Activated CD8-positive, alpha-beta memory T cell treated with anti-CD3 and anti-CD28 coated beads, Interleukin-2, amount 50 U/mL, for 4 hours (primary cell): ENCODE data around the gene SNX25.
"Not testable (repeated sequence)": the region's sequence is repeated elsewhere in the genome, so short reads cannot be mapped to it uniquely, and the experiment has no call there.

Experiments used
- DNase-seq: peaks from one replicate; pipeline ENCODE4 v3.0.0-alpha.2; 2020

SNX25 gene

DNA sequence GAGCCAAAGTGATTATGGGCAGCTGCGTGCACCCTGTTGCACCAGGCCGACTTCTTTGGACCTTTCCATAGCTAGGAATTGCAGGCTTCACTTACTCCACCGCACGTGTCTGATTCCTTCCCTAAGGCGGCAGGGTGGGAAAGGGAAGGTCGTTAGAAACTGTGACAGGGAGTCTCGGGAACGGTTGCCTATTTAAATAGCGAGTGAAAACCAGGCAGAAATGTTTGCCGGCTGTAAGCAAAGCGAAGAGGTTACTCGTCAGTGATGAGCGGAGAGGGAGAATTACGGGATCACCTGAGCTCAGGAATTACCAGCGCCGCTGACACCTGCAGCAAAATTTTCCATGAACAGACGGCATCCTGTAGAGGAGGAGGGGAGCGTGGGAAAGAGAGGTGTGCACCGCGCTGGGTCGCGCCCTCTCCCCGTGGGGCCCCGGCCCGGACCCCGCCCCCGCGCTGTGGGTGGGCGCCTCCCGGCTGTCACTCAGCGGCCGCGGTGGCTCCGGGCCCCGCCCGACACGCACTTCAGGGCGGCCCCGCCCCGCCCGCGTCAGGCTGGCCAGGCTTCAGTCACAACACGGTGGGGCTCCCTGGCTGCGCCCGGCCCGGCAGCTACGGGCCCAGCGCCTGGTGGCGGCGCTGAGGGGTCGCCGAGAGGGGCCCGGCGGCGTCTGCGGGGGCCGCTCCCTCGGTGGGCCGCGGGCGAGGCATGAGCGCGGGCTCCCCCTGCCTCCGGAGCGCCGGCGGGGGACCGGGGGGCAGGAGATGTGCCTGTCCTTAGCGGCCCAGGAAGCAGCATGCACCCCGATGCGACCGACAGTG is at the start of gene SNX25:
Gene SNX25, plus strand, starts transcription at position 568 of the 821 bp plus-strand sequence. Its CDS starts 229 bp downstream, at position 797.
- DNase-seq, result peak; percentile 92

DNA sequence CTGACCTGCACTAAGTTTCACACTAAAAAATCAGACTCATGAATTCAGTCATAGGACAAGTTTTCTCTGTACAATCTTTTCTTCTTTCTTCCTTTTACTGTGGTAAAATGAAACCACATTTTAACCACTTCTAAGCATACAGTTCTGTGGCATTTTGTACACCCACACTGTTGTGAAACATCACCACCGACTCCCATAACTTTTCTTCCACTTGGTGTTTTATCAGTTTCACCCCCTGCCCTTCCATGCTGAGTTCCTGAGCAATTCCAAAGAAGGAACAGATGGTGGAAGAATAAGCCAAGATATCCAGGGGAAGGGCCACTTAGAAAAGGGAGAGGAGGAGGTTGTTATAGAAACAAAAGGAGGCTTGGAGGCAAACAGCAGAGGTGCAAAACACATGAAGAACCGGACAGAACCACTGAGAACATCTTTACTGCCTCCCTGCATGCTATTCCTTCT is 43.8 kb upstream of the SNX25 start:
- DNase-seq, result no peak

DNA sequence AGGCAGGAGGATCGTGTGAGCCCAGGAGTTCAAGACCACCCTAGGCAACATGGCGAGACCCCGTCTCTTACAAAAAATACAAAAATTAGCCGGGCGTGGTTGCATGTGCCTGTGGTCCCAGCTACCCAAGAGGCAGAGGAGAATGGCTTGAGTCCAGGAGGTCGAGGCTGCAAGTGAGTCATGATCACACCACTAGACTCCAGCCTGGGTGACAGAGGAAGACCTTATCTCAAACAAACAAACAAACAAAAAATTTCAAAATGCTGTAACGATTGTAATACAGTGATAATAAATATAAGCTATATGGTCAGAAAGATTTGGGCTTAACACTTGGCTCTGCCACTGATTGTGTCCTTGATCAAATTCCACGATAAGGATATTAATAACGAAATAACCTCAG is 42.2 kb upstream of the SNX25 start:
- no peak for DNase-seq

DNA sequence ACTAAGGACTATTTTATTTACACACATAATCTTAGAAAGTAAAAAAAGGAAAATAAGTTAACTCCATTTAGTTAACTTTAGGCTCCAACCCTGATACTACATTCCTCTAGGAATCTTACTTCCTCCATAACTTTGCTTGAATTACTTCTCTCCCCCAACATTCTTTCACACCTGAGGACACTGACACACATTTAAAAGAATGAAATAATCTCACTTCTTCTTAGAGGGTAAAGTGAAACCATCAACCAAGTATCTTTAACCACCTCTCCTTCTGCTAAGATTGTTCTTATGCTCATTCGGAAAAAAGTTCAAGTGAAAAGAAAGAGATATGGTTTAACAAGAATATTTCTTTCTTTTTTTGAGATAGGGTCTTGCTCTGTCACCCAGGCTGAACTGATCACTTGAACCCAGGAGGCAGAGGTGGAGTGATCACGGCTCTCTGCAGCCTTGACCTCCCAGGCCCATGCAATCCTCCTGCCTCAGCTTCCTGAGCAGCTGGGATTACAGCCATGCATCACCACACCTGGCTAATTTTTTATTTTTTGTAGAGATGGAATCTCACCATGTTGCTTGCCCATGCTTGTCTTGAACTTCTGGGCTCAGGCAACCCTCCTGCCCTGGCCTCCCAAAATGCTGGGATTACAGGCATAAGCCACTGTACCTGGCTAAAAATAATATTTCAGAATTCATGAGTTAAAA is 37.9 kb upstream of the SNX25 start:
- DNase-seq, result no peak

DNA sequence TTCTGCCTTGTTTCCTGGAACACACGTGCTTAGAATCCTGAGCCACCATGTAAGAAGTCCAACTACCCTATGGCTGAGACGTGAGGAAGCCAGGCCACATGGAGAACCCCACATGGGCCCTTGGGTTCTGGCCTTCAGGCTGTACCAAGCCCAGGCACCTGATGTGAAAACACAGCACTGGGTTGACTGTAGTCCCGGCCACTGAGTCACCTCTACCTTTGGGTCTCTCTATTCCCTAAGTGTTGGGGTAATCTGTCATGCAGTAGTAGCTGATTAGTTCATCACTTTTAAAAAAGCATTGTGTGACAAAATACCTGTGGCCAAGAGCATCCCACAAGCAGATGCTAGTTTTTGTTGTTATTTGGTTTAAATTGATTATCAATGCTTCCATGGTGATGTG is 29.9 kb upstream of the SNX25 start:
- no peak for DNase-seq

DNA sequence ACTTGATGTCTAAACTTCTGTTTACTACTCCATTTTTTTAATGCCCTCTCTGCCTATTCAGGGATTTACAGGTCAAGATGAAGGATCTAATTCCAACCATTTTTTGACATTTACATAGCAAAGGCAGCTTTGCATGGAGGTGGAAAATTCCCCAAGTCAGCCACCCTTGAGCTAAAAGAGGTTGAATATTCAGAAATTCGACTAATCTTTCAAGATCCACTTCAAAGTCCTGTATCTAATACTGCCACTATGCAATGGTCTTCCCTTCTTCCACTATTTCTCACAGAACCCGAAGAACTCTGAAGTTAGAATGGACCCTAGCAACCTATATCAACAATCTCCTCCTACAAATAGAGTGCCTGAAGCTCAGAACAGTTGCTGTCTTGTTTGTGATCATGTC is 27.2 kb upstream of the SNX25 start:
- DNase-seq, result no peak

DNA sequence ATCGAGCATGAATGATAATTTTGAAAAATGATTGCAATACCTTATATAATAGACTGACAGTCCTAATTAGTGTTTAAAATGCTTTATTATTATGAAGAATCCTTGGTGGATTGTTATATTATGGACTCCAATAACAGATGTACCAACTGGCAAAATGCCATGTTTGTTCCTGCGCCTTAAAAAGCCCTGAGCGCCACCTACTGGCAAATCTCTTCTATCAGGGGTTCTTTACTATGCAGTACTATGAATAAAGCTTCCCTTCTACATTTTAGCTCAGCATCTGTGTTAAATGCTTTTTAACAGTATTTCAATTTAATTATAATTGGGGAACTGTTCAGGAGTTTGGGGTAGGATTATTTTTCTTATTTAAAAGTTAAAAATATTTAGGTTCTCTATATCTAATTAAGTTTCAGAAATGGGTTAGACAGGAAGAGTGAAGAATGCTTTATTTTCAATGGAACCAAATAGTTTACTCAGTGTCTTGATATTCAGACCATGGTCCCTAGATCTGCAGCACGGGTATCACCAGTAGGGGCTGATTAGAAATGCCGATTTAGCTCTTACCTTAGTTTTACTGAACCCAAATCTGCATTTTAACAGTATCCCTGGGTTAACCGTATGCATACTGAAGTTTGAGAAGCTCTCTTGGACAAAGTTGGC is 25.6 kb upstream of the SNX25 start:
- peak; percentile 76 for DNase-seq

DNA sequence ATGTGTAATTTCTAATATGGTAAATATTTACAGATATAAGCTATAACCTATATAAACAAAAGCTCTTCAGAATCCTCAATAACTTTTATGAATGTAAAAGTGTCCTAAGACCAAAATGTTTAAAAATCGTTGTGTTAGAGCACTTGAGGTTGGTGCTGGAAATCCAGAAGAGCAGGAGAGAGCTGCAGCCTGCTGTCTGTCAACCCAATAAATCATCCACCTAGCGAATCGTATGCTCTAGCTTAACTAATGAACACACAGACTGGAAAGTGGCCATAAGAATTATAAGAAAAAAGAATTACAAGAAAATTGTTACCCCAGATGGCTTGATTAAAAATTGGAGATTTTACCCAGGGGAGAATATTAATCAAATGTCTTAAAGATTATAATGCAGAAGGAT is 22.6 kb upstream of the SNX25 start:
- DNase-seq, result no peak

DNA sequence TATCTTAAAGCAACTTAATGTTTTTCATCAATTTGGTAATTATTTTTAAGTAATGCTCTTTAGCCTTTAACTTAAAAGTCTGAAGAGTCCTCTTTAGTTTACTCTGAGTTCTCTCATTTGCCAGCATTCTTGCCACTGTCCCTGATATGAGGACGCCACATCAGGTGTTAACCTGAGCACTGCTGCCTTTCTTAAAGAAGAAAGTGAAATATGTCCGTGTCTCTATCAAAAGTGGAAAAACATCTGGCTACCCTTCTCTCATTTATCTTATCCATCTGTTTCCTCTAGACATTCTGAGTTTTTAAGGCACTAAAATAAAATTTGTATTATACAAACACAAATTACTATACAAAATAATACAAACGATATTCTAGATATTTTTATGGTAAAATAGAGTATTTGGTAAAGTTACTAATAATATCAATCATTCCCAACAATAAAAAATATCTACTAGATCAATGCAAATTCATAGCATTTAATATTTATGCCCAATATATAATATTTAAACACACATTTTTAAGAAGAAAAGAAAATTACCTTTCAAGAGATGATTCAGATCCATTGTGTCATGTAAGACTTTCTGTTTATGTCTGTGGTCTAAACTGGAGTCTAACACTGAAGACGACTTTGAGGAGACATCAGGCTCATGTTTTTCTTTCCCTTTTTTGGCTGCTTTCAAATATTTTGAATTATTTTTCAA is 19.6 kb upstream of the SNX25 start:
- no peak for DNase-seq

DNA sequence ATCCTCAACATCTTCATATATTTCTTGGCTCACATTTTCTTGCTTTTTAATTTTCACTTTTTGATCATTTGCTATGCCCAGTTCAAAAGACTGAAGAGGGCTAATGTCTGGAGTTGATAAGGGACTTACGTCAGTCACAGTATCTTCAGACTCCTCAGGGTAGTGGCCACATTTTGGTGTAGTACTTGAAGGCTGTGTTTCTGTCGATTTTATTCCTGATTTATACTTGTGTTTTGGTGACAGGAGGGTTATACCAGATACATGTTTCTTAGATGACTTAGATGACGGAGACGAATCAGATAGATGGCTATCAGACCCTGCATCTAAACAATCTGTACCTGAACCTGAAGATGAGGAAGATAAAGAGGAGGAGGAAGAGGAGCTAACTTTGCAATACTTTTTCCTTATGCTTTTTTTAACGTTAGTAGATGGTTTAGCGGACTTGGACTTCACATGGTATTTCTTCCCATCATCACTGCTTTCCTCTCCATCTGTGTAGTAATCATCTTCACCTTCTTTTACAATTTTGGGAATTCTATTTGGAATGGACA is 19.0 kb upstream of the SNX25 start:
- no peak for DNase-seq

DNA sequence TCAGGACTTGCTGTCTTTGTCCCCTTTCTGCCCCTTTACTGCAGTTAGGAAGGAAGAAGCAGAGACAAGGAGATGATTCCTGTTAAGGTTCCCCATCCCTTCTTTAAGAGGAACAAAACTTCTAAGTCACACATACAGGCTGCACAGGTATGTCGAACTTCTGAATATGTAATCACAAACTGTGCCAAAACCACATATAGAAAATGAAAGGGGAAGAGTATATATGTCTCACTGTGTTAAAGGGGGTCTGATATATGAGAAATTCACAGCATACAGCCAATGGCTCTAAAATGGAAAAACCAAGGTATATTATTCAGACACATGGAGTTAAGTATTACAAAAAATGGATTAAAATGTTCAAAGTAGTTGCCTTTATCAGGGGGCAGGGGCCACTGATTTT is 17.3 kb upstream of the SNX25 start:
- DNase-seq, result no peak

DNA sequence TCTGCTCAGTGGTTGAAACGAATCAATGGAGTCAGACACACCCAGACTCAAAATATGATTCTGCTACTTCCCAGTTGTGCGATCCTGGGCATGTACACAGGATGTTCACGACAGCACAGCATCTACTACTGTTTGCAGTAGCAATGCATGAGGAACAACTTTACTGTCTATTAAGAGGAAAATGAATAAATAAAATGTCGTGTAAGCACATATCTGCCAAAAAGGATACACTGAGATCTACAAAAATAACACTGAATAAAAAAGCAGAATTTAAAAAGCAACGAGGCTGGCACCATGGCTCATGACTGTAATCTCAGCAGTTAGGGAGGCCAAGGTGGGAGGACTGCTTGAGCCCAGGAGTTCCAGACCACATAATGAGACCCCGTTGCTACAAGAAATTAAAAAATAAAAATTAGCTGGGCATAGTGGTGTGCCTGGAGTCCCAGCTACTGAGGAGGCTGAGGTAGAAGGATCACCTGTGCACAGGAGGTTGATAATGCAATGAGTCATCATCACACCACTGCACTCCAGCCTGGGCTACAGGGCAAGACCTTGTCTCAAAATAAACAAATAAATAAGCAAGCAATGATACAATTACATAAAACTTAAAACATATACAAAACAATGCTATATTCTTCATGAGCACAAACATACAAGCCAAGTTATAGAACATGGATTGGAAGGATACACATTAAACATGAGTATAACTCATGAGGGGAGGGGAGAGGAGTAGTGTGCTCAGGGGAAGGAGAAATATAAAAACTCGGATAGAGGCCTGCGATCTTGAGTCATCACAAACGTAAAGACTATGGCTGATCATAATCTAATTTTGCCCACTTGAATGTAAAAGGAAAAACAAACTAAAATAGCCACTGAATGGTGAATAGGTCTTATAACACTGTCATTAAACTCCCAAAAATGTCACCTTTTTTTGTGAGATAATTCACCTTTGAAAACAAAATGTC is 14.2 kb upstream of the SNX25 start:
- DNase-seq, result no peak

DNA sequence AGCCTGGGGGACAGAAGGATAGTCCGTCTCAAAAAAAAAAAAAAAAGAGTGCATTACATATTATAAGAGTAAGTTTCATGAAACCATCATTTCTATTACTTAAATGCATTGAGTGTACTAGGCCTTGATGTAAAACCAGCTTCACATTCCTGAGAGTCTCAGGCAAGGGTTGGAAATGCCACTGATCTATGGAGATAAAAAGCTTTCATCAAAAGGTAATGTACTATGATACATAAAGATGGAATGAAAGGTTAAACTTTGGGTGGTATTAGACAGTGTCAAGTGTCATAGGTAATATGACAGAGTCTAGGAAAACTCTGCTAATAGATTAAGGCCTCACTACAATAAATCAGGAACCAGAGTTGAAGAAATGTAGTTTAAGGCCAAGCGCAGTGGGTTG is 13.0 kb upstream of the SNX25 start:
- DNase-seq, result no peak

DNA sequence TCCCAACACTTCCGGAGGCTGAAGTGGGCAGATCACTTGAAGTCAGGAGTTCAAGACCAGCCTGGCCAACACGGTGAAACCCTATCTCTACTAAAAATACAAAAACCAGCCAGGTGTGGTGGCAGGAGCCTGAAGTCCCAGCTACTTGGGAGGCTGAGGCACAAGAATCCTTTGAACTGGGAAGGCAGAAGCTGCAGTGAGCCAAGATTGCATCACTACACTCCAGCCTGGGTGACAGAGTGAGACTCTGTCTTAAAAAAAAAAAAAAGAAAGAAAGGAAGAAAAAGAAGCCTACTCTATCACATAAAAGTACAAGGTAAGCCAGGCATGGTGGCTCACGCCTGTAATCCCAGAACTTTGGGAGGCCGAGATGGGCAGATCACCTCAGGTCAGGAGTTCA is 11.2 kb upstream of the SNX25 start:
- not testable (repeated sequence) for DNase-seq

DNA sequence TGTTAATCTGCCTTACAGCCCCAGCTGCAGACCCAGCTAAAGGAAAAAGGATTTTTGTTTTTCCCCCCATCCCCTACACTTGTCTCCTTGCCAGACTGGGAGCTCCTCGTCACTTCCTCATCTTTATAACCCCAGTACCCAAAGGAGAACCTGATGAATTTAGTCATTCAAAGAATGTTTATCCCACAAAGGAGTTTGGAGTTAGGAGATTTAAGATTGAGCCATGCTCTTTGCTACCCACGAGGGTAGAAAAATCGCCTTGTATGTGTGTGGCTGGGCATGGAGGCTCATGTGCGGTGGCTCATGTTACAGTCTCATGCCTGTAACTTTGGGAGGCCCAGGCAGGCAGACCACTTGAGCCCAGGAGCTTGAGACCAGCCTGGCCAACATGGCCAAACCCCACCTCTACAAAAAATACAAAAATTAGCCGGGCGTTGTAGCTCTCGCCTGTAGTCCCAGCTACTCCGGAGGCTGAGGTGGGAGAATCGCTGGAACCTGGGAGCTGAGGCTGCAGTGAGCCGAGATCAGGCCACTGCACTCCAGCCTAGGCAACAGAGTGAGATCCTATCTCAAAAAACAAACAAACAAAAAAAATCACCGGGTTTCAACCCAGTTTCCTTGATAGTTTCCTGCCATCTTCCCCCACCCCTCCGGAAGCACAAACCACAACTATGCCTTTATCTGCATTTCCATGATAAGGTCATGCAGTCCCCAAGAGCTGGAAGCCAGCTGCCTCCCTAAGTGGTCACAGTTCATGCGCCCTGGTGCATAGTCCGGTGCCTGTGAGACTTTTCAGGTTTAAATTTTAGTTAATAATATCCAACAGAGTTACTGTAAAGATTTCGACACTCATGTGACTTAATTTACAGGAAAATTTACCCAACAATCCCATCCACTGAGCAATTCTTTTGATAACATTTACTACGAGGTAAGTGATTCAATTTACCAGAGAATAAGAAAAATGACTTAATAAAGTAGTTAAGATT is 7.1 kb upstream of the SNX25 start:
- DNase-seq, result no peak

DNA sequence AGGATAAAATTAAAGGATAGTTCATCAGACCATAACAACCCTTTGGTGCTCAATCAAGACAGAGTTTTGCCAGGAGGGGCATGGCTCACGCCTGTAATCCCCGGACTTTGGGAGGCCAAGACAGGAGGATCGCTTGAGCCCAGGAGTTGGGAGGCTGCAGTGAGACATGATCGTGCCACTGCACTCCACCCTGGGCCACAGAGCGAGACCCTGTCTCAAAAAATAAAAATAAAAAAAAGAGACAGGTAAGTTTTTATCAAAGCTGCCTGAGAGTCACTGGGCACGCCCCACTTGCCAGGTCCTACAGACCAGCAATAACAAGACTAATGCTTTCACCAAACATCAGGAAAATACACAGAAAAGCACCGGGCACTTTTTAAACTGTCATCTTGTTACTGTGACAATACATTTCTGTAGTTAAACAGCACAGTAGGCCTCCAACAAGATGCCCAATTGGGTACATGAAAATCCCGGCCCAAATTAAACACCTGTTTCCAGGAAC is 6.4 kb upstream of the SNX25 start:
- no peak for DNase-seq

DNA sequence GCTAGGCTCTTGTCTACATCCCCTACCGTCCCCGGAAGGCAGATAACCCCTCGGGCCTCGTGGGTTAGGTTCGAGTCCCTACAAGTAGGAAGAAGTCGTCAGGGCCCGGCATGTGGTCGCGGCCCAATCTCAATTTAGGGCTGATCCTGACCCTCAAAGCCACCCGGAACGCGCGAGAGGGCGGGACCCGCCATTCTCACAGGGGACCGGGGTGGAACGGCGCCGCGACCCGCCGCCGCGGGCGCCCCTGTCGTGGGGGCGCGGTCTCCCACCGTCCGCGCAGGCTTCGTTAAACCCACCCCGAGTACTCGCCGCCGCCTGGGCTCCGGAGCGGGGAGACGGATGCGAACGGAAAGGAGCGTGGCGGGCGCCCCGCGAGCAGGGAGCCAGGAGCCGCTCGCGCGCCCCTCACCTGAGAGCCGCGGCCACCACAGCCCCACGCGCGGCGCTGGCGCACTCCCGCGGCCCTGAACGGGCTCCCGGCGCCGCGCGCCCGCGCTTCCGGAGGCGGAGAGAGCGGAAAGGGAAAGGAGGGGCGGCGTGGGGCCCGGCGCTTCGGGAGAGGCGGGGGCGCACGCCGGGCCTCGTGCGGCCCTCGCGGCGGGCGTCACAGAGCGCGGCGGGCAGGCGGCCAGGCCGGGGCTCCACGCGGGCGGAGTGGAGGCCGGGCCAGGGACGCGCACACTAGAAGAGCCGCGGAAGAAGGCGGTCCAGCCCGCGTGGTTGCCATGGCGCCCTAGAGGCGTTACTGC is 5.7 kb upstream of the SNX25 start, which contains the start of gene CFAP97:
Gene CFAP97, minus strand, starts transcription at position 515 of the 752 bp plus-strand sequence. CDS start 12,804 bp downstream, outside the sequence.
- DNase-seq, result peak; percentile 86

DNA sequence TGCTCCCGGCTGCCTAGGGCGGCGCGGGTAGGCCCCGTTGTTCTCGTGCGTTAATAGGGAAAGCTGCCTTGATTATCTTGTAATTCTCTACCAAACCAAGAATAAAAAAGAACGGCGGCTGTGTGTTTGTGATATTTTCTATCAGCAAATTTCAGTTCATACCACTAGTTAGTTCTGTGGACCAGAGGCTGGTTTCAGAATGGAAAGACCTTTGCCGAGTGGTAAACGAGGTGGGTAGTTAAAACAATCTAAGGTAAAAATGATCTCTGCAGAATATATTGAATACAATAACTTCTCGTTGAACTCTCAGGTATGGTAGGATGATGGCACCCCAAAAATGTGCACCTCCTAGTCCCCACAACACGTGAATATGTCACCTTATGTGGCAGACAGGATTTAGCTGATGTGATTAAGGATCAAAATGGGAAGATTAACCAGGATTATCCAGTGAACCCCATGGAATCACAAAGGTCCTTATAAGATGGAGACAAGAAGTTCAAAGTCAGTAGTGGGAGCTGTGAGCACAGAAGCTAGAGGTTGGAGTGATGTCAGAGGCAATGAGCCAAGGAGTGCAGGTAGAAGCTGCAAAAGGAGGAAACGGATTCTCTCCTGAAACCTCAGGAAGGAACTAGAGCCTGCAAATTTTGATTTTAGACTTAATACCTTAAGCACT is 5.0 kb upstream of the SNX25 start:
- no peak for DNase-seq

DNA sequence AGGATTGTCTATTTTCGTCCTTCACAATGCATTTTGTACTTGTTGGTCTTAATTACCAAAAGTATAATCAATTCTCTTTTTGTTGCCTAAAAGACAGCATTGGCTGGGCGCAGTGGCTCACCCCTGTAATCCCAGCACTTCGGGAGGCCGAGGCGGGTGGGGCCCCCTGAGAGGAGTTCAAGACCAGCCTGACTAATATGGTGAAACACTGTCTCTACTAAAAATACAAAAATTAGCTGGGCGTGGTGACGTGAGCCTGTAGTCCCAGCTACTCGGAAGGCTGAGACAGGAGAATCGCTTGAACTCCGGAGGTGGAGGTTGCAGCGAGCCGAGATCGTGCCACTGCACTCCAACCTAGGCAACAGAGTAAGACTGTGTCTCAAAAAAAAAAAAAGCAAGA is 4.3 kb upstream of the SNX25 start:
- DNase-seq, result not testable (repeated sequence)
